HepG2 (cell line): ENCODE measurements around the gene SLC38A3. TPM values are rescaled to one million over a fixed set of nuclear protein-coding genes. Genes with fewer than 3 reads are reported as not detected.

Source experiments
- ATAD3A ChIP-seq: sonication (generic); formaldehyde crosslinking; IDR thresholded peaks from 2 replicates; pipeline ENCODE4 v1.4.0; 2020; ENCODE audit warnings: missing genetic modification reagents
- FOXA3 ChIP-seq: IDR thresholded peaks from 2 replicates; pipeline ENCODE4 v1.6.1; 2016; ENCODE audit warnings: missing genetic modification reagents, missing compliant biosample characterization
- GZF1 ChIP-seq: sonication (generic); formaldehyde crosslinking; IDR thresholded peaks from 2 replicates; pipeline ENCODE4 v1.5.1; 2020; ENCODE audit warnings: mild to moderate bottlenecking, missing genetic modification reagents
- NFE2L2 ChIP-seq: fragments of 150-350 bp; IDR thresholded peaks from 2 replicates; pipeline ENCODE4 v1.6.1; 2014; ENCODE audit warnings: low read length
- NFIC ChIP-seq: IDR thresholded peaks from 2 replicates; pipeline ENCODE4 v1.6.1; 2012; ENCODE audit warnings: mild to moderate bottlenecking, low read length, inconsistent platforms
- SMAD1 ChIP-seq: sonication (generic); formaldehyde crosslinking; IDR thresholded peaks from 2 replicates; pipeline ENCODE4 v1.4.0; 2020; ENCODE audit warnings: missing genetic modification reagents, low read depth, mild to moderate bottlenecking, borderline replicate concordance
- TCF12 ChIP-seq, 2 experiments: fragments of 450-650 bp in 1 of 2; sonication (generic) in 1 of 2; formaldehyde crosslinking in 1 of 2; IDR thresholded peaks; 2 replicates each; pipeline versions ENCODE4 v1.6.1 to v1.8.0; 2017 to 2022; ENCODE audit warnings: antibody characterized with exemption in 1 of 2, mild to moderate bottlenecking in 1 of 2, missing genetic modification reagents in 1 of 2, moderate library complexity in 1 of 2
- ZFP37 ChIP-seq: sonication (generic); formaldehyde crosslinking; IDR thresholded peaks from 2 replicates; pipeline ENCODE4 v1.4.0; 2020; ENCODE audit warnings: missing genetic modification reagents, borderline replicate concordance
- ZFP62 ChIP-seq: sonication (generic); formaldehyde crosslinking; IDR thresholded peaks from 2 replicates; pipeline ENCODE4 v1.4.0; 2020; ENCODE audit warnings: missing genetic modification reagents
- ZNF160 ChIP-seq: sonication (generic); formaldehyde crosslinking; IDR thresholded peaks from 2 replicates; pipeline ENCODE4 v1.8.0; 2022; ENCODE audit warnings: mild to moderate bottlenecking, inconsistent platforms, missing genetic modification reagents
- ZNF205 ChIP-seq: IDR thresholded peaks from 2 replicates; pipeline ENCODE4 v1.6.1; 2018; ENCODE audit warnings: missing biosample characterization, missing genetic modification reagents
- ZNF281 ChIP-seq: sonication (generic); formaldehyde crosslinking; IDR thresholded peaks from 2 replicates; pipeline ENCODE4 v1.4.0; 2020; ENCODE audit warnings: missing genetic modification reagents, borderline replicate concordance
- ZNF383 ChIP-seq: sonication (generic); formaldehyde crosslinking; IDR thresholded peaks from 2 replicates; pipeline ENCODE4 v1.4.0; 2020; ENCODE audit warnings: missing genetic modification reagents, mild to moderate bottlenecking, borderline replicate concordance
- ZNF496 ChIP-seq: sonication (generic); formaldehyde crosslinking; IDR thresholded peaks from 2 replicates; pipeline ENCODE4 v1.8.1; 2023; ENCODE audit warnings: mild to moderate bottlenecking, moderate library complexity, missing genetic modification reagents; ENCODE audit not compliant: insufficient replicate concordance
- ZNF530 ChIP-seq: sonication (generic); formaldehyde crosslinking; IDR thresholded peaks from 2 replicates; pipeline ENCODE4 v1.5.0; 2020; ENCODE audit warnings: low read depth, mild to moderate bottlenecking, missing genetic modification reagents
- ZNF567 ChIP-seq: sonication (generic); formaldehyde crosslinking; IDR thresholded peaks from 2 replicates; pipeline ENCODE4 v1.8.1; 2023; ENCODE audit warnings: mild to moderate bottlenecking, missing genetic modification reagents, borderline replicate concordance
- ZNF570 ChIP-seq: sonication (generic); formaldehyde crosslinking; IDR thresholded peaks from 2 replicates; pipeline ENCODE4 v1.4.0; 2020; ENCODE audit warnings: mild to moderate bottlenecking, missing genetic modification reagents, borderline replicate concordance
- ZNF589 ChIP-seq: sonication (generic); formaldehyde crosslinking; conservative IDR thresholded peaks from 2 replicates; pipeline ENCODE4 v1.8.0; 2022; ENCODE audit warnings: mild to moderate bottlenecking, moderate library complexity, missing genetic modification reagents
- ZNF784 ChIP-seq: sonication (generic); formaldehyde crosslinking; IDR thresholded peaks from 2 replicates; pipeline ENCODE4 v1.5.1; 2020; ENCODE audit warnings: missing genetic modification reagents, mild to moderate bottlenecking, borderline replicate concordance
- ZSCAN12 ChIP-seq: sonication (generic); formaldehyde crosslinking; IDR thresholded peaks from 2 replicates; pipeline ENCODE4 v1.9.0; 2021; ENCODE audit warnings: mild to moderate bottlenecking, missing genetic modification reagents
- polyA plus RNA-seq, 8 experiments: library from polyadenylated mRNA; depleted of rRNA in 3 of 8; stranded (reverse) in 7 of 8; unstranded in 1 of 8; fragments of >200 nt; fragmentation: Illumina TruSeq in 4 of 8; extraction: Trizol in 4 of 8; gene quantifications; 2 replicates each; pipeline versions ENCODE4 v1.2.1 to v1.2.3, GENCODE V29; 2011 to 2016; ENCODE audit warnings: low read depth in 4 of 8, missing spikeins in 1 of 8, mixed read lengths in 1 of 8; ENCODE audit not compliant: insufficient read depth in 1 of 8
- total RNA-seq, 5 experiments: library from RNA; depleted of rRNA; stranded (reverse); fragments of >200 nt; fragmentation: Illumina TruSeq; extraction: Trizol; gene quantifications; 2 replicates each; pipeline ENCODE4 v1.2.3, GENCODE V29; 2016; ENCODE audit warnings: low read depth in 1 of 5
- TF ChIP-seq, protein P1 (sequence below): fragments of 450-650 bp; IDR thresholded peaks from 2 replicates; pipeline ENCODE4 v1.6.1; 2017
- TF ChIP-seq, protein P2 (sequence below): sonication (generic); formaldehyde crosslinking; IDR thresholded peaks from 2 replicates; pipeline ENCODE4 v1.4.0; 2020; ENCODE audit warnings: low read depth, mild to moderate bottlenecking, missing genetic modification reagents
- TF ChIP-seq, protein P3 (sequence below): sonication (generic); formaldehyde crosslinking; IDR thresholded peaks from 2 replicates; pipeline ENCODE4 v1.8.0; 2022; ENCODE audit warnings: mild to moderate bottlenecking, missing genetic modification reagents

SLC38A3 gene
- total and polyA plus RNA-seq, 2 of the 13 experiments (the other 11 are each of a cell fraction or from before 2014, with no cell fraction given): 29.8 to 164 TPM

DNA sequence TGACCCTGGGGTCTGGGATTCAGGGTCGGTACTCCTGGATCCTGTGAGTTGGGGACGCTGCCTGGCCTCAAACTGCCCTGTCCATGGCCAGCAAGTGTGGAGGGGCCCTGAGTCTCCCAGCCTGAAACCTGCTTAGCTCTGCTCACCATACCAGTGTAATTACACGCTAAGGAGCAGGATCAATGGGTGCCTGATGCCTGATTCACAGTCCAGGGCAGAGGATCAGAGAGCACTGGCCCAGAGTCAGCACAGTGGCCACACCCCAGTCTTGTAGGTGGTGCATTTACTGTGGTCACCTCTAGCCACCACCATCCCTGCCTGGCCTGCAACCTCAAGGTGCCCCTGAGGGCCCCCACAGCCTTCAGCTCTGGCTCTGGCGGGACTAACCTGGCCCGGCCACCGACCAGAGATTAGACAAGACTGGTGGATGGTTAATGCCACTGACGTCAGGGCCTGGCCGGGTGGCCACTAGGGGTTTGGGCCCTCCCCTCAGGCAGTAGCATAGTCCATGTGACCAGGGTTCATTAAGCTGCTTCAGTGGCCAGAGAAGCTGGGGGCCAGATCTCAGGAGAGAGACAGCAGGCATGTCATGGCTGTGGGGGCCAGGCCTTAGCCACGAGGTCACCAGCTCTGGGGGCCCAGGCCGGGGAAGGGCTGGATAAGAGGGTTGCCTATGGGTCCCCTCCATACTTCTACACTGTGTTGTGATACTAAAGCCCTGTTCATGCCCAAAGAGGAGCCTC lies 3.3 kb upstream of the SLC38A3 start (continued):
- TF ChIP-seq, protein P1, sequence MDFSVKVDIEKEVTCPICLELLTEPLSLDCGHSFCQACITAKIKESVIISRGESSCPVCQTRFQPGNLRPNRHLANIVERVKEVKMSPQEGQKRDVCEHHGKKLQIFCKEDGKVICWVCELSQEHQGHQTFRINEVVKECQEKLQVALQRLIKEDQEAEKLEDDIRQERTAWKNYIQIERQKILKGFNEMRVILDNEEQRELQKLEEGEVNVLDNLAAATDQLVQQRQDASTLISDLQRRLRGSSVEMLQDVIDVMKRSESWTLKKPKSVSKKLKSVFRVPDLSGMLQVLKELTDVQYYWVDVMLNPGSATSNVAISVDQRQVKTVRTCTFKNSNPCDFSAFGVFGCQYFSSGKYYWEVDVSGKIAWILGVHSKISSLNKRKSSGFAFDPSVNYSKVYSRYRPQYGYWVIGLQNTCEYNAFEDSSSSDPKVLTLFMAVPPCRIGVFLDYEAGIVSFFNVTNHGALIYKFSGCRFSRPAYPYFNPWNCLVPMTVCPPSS: no peak
- TF ChIP-seq ZFP37 (CRISPR knock-in tag) (peak; percentile 84), TCF12 (IDR thresholded peaks at IDR 0.05) (no peak), TCF12 (CRISPR knock-in tag; IDR thresholded peaks at IDR 0.05) (no peak), ZNF570 (CRISPR knock-in tag) (no peak), ZNF160 (CRISPR knock-in tag) (no peak), NFIC (no peak), ZNF567 (CRISPR knock-in tag) (0 out of 2 replicates have a peak, but pooled peaks have one; percentile 52), ZNF205 (no peak), ZFP62 (CRISPR knock-in tag) (no peak), ZNF383 (CRISPR knock-in tag) (no peak), ZNF530 (CRISPR knock-in tag) (no peak), GZF1 (no peak), ZNF281 (CRISPR knock-in tag) (peak; percentile 30; the same call in 1 of the 2 replicates), ZSCAN12 (CRISPR knock-in tag) (no peak), FOXA3 (CRISPR knock-in tag) (no peak), ZNF784 (peak; percentile 18; the same call in 1 of the 2 replicates), NFE2L2 (no peak), ZNF589 (CRISPR knock-in tag) (no peak), ZNF496 (CRISPR knock-in tag) (no peak), SMAD1 (CRISPR knock-in tag) (no peak), ATAD3A (CRISPR knock-in tag) (0 out of 2 replicates have a peak, but pooled peaks have one; percentile 27)
- TF ChIP-seq, protein P2, sequence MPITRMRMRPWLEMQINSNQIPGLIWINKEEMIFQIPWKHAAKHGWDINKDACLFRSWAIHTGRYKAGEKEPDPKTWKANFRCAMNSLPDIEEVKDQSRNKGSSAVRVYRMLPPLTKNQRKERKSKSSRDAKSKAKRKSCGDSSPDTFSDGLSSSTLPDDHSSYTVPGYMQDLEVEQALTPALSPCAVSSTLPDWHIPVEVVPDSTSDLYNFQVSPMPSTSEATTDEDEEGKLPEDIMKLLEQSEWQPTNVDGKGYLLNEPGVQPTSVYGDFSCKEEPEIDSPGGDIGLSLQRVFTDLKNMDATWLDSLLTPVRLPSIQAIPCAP (CRISPR knock-in tag): no peak
- TF ChIP-seq, protein P3, sequence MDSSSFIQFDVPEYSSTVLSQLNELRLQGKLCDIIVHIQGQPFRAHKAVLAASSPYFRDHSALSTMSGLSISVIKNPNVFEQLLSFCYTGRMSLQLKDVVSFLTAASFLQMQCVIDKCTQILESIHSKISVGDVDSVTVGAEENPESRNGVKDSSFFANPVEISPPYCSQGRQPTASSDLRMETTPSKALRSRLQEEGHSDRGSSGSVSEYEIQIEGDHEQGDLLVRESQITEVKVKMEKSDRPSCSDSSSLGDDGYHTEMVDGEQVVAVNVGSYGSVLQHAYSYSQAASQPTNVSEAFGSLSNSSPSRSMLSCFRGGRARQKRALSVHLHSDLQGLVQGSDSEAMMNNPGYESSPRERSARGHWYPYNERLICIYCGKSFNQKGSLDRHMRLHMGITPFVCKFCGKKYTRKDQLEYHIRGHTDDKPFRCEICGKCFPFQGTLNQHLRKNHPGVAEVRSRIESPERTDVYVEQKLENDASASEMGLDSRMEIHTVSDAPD (CRISPR knock-in tag): no peak
